ENCODE measurements around the gene GCLC.

GRCh38 chr6:53513519-53513966 is 31.4 kb downstream of the GCLC start:
- TF ChIP-seq CTCF (IDR thresholded peaks at IDR 0.05) (no peak), POLR2A (IDR thresholded peaks at IDR 0.05) (no peak)
